ENCODE results near the gene MAGI3. TPM values are rescaled to one million over a fixed set of nuclear protein-coding genes. Genes with fewer than 3 reads are reported as not detected.

MAGI3 gene
- total RNA-seq, 1 donor from 2014 or later, result 7.3 TPM

DNA sequence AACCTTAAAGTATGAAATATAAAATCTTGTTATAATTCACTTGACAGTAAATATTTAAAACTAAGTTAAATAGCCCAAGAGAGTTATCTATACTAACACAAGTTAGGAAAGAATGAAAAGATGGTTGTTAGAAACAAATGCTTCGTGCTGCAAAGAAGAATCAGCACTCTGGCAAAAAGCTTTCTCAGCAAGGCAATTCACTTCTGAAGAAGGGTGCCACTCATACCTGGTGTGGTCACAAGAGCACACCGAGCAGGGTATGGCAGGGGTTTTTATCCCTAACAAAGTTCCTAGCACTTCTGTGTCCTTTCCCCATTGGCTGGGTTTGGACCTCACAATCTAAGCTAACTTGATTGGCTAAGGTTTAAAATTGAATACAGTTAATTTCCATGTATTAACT, 121.0 kb downstream of the MAGI3 start:
- DNase-seq (ENCODE audit: low read depth in 2 of 2), result no peak

DNA sequence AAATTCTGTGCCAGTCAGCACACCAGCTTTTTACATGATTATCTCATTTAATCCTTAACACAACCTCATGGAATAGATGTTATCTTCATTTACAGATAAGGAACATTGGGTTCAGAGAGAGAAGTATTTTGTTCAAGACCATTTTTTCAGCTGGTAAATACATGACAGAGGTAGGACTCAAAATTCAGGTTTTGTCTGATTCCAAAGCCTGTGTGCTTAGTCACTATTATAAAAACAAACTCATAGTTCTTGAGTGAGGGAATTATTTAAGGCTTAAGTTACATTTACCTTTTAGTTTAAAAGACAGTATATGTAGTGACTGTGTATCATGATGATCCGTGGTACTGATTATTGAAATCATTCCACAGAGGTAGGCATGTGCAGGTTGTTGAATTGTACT, 125.2 kb downstream of the MAGI3 start:
- no peak for DNase-seq (ENCODE audit: low read depth in 2 of 2)

DNA sequence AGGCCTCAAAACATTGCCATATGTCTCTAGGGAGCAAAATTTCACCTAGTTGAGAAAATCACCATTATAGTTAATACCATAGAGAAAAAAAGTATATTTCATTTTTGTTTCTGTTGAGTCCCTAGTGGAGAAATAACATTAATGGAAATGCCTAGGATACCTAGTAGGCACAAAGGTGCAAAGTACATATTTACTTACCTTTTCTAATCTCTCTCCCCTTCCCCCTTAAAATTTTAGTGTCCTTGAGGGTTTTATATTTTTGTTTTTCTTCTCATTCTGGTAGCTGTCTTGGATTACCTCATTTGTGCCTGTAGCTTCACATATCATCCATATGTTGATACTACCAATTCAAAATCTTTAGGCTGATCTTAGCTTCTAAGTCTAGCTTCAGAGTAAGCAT, 127.0 kb downstream of the MAGI3 start:
- no peak for DNase-seq (ENCODE audit: low read depth in 2 of 2)

DNA sequence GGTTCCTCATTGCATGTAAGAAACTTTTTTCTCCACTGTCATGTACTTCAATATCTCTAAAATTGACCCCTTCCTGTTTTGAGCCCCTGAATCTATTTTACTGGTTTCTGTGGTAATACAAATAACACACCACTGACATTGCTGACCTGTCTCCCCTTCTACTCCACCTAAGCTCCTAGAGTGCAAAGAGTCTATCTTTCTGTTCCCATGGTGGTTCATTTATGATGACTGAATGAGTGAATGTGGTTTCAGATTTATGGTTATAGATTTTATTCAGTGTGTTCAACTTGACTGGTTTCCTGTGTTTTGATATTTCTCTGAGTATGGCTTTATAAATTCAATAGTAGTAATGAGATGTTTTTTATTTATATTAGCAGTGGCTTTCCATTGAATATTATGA, 127.7 kb downstream of the MAGI3 start:
- no peak for DNase-seq (ENCODE audit: low read depth in 2 of 2)

DNA sequence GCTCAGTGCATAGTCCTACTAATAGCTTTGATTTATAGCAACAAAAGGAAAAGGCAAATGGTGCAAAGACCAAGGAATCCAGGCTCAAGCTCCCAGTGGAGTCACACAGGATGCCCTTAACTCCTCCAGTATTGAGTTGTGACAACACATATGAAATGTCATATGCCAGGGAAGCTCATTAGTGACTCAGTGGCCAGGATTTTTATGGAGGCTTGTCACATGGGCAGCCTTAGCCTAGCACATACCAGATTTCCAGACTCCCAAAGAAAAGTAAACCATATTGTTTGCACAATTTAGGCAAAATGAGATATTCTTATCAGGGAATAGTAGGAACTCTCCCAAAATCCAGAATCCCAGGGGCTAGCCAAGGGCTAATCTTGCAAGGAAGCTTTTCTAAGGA, 129.2 kb downstream of the MAGI3 start:
- peak in 1 of 2 donors; percentile 9 for DNase-seq (ENCODE audit: low read depth in 2 of 2)

DNA sequence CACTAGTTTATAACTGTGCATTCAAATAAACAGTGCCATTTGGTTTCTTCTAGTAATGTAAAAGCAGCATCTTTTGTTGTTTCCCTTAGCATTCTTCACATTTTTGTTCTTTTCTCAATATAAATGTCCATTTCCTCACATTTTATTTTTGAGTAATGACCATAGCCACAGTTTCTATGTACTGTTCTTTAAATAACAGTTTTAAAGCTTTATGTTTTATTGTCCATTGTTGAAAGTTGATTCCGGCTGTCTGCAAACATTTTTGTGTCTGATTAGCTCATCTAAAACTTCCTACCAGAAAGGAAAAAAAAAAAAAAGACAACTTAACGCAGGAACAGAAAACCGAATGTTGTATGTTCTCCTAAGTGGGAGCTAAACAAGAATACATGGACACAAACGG, 139.7 kb downstream of the MAGI3 start:
- peak; percentile 58 to 62 for DNase-seq (ENCODE audit: low read depth in 2 of 2)

DNA sequence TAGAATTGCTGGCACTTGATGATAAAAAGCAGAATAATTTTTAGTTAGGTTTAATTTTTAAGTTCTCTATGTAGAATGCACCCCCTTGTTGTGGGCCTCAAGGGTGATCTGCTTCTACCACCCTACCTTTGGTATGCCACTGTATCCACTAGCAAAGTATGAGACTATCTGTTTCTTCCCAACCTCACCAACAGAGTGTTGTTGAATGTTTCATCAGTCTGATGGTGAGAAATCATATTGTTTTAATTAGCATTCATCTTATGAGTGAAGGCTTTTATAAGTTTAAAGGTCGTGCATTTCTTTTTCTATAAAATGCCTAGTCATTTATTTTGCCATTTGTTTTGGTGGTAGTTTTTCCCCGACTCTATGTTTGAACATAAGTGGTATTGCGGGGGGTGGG, 141.0 kb downstream of the MAGI3 start:
- DNase-seq (ENCODE audit: low read depth in 2 of 2), result no peak

DNA sequence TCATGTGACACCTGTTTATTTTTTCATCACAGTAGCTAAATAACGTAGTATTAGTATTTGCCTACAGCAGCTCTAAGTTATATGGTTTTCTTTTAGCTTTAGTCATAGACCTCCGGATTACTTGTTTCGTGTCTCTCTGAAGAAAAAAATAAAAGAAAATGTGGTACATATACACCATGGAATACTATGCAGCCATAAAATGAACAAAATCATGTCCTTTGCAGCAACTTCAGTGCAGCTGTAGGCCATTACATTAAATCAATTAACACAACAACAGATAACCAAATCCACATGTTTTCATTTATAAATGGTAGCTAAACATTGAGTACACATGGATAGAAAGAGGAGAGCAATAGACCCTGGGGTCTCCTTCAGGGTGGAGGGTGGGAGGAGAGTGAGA, 142.7 kb downstream of the MAGI3 start:
- no peak for DNase-seq (ENCODE audit: low read depth in 2 of 2)

DNA sequence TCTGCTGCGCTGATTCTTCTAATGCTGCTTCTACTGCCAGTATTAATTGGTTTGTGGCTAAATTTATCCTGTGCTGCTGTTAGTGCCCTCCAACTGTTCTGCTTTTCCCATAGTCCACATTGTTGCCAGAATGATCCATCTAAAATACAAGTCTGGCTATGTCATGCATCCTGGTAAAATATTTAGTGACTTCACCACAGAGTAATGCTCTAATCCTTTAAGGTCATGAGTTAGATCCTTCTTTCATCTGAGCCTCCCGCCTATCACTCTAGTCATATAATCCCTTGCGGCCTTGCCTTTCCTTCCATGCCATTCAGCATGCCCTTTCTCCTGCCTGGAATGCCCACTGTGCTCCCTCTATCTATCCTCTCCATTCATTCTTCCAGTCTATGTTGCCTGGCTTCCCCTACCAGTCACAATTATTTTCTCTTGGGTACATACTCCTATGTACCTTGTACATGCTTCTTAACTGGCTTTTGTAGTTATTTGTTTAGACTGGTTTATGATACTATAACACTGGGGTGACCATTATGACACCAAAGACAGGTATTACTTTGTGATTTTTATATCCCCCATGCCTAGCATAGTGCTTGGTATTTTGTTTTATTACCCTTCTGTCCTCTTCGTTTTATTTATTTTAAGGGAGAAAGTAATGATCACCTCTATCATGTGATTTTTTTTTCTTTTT, 144.0 kb downstream of the MAGI3 start:
- DNase-seq (ENCODE audit: low read depth in 2 of 2), result peak in 1 of 2 donors; percentile 29

DNA sequence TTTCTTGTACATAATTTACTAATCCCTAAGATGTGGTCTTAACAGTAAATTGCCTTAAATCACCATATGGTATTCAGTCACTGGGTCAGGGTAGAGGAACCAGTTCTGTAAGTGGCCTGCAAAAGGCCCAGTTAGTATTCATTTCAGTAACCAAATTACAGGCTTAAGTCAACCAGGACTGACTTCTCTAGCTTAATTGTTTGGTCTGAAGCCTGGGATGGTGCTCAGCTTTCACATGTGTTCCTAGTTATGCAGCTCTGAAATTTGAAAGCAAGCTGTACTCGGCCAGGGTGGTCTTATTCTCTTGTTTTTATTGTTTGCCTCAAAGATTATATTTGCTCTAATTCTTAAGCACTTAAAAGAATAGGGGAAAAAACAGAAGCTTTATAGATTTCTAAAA, 144.6 kb downstream of the MAGI3 start:
- DNase-seq (ENCODE audit: low read depth in 2 of 2), result no peak

DNA sequence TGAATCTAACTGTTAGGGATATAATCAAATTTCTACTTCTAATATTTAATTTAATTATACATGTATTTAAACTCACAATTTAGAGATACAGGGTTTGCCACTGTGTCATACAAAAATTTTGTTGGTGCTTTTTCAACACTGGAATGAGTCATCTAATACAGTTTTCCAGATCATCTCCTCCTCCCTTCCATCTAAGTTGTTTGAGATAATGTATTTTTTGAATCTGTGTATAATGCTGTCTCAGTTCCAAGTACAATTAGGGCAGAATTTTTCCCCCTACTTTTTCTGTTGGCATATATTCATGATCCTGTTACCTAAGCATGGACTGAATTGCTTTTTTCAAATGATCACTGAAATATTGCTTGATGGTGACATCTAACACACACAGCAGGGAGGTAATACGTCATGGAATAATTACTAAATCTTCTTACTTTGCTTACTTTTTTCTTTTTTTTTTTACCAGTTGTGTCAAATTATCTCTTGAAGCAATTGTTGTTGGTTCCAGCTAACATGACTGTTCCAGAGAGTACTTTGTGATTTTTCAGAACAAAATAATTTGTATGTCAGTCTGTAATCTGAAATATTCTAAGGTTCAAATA, 146.0 kb downstream of the MAGI3 start:
- no peak for DNase-seq (ENCODE audit: low read depth in 2 of 2)

DNA sequence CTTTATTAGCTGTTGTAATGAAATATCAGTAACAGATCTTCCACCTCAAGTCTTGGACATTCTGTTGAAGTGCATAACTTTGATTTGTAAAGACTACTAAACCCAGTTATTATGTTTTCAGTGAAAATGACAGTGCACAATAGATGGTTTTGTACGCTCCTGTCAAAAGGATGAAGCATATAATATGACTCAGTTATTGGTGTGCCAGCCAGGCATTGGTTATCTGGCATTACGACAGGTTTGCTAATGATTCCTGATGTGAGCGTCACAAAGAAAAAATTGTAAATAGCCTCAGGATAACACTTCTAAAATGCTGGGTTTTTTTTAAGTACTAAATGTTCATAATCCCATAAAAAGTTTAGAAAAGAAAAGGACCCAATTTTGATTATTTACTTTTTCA, 147.9 kb downstream of the MAGI3 start:
- DNase-seq (ENCODE audit: low read depth in 2 of 2), result peak in 1 of 2 donors; percentile 7

DNA sequence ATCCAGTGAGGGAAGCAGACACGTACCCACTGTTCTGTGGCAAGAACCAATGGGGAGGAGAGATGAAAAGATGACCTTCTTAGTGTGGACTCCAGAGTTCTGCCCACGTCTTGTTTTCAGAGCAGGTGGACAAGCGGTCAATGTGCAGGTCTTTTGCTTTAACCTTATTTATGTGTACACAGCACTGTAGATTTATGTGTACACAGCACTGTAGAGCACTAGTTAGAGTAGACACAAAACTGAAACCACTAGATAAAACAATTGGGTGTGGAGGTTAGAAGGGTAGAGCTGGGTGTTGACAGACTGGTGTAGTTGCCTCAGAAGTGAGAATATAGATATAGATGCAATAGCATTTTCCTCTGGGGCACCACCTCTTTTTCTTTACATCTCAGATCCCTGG, 150.0 kb downstream of the MAGI3 start:
- peak in 1 of 2 donors; percentile 19 for DNase-seq (ENCODE audit: low read depth in 2 of 2)

DNA sequence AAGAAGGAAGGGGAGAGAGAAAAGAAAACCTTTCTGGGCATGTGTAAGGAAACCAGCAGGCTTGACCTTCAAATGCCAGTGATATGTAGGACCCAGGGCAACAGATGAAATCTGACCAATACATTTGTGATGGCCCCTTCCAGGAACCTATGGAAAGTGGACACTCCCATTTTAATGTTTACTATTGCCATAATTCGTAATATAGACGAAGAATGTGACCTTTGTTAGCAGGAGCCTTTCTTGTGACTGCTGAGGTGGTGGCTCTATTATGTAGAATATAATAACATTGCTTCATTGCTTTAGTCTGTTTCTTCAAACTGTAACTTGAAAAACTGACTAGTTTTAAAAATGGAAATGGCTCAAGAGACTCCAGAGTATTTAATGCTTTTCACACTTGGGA, 150.8 kb downstream of the MAGI3 start:
- DNase-seq (ENCODE audit: low read depth in 2 of 2), result no peak

DNA sequence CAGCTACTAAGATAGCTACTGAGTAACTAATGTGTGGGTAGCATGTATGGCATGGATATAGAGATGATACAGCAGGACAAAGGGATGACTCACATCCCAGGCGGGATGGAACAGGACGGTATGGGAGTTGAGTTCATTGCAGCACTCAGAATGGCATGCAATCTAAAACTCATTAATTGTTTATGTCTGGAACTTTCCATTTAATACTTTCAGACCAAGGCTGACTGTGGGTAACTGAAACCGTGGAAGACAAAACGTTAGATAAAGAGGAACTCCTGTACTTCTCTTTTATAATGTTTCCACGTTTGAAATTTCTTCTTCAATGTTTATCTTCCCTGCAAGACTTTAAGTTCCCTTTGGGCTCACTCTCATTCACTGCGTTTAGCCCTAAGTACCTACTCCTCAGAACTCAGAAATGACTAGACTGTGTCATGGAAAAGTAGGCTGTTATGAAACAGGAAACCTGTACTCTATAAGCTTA, 151.9 kb downstream of the MAGI3 start:
- peak; percentile 77 to 84 for DNase-seq (ENCODE audit: low read depth in 2 of 2)

DNA sequence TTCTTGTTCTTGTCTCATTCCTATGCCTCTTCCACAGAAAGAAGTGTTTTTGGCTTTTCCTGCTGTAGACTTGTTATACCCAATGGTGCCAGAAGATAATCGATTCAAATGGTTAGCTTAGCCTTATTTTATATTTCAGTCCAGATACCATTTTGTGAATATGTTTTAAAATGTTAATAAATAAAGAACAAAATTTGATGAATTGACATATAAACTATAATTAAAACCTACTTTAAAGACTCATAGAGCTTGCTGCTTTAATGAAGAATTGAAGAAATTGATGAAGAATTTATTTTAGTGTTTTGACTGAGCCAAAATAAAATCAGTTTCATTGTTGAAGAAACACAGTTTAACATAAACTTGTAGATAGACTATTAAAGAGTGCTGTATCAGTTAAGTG, 152.8 kb downstream of the MAGI3 start:
- no peak for DNase-seq (ENCODE audit: low read depth in 2 of 2)

DNA sequence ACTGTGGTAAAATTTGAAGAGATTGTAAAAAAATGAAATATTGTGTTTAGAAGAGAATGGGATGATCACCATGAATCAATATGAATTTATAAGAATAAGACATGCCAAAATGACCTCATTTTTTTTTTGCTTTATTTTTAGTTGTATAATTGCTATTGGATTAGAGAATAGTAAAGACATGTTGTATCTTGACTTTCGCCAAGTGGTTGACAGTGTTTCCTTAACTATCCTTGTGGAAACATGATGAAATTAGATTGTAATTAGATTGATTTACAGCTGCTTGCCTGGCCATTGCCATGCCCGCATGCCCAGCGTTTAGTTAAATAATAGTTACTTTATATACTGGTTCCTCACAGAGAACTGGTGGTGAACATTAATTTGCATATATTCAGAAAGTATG, 154.9 kb downstream of the MAGI3 start:
- DNase-seq (ENCODE audit: low read depth in 2 of 2), result no peak

DNA sequence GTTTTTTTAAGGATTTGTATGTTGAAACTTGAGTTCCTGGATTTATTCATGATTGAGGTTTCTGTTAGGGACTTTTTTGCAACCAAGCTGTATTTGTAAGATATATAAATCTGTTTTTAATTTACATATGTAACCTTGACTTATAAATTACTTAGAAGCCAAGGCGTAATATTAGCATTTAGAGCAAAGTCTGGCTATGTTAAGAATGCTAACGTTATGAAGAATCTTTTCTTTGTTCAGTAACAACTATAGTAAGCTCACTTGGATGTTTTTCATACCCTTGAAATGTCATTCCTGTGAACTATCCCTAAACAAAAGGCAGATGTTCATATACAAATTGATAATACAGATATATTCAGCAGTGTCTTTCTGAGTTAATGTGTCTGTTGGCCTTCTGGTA, 155.3 kb downstream of the MAGI3 start:
- DNase-seq (ENCODE audit: low read depth in 2 of 2), result no peak

DNA sequence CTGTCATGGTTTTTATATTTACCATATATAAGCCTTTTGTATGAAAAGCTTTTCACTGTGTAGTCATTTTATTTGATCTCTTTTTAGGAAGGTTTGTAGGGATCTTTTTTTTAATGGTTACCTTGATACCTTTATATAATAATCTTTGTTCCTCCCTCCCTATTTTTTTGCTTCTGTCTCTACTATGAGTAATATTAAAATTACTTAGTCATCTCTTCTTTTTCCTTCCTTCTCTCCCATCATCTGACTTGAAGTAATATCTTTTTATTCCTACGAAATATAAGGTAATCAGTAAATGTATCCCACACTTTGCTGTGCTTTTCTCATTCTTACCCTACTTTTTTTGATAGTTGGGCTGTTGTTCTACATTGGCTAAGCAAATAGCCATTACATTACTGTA, 161.4 kb downstream of the MAGI3 start:
- DNase-seq (ENCODE audit: low read depth in 2 of 2), result no peak

DNA sequence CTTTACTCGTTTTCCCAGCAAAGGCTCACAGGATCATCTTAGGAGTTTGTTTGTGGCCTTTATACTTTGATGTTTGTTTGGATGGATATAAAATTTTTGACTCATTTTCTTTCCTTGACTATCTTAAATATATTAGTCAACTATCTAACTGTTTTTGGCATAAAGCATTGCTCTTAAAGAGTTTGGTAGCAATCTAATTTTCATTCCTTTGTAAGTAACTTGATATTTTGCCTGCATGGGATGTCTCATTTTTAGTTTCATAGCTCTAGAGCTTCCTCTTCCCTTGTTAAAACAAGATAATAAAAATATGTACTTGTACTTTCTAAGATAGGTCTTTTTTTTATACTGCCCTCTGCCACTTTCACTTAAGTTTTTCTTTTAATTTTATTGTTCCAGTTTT, 161.9 kb downstream of the MAGI3 start:
- no peak for DNase-seq (ENCODE audit: low read depth in 2 of 2)

DNA sequence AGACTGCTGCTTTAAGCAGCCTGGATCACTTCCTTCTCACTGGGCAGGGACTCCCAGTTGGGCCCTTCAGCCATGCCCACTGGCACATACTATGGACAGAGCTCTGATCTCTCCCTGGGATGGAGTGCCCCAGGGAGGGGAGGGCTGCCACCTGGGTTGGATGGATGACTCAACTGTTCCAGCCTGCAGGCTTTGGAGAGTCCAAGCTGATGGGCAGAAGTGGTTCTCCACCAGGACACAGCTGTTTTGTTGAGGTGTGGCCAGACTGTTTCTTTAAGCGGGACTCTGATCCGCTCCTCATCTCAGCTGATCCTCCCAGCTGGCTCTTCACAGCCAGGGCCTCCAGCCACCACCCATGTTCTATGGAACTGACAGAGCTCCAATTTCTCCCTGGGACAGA, 166.9 kb downstream of the MAGI3 start:
- no peak for DNase-seq (ENCODE audit: low read depth in 2 of 2)

DNA sequence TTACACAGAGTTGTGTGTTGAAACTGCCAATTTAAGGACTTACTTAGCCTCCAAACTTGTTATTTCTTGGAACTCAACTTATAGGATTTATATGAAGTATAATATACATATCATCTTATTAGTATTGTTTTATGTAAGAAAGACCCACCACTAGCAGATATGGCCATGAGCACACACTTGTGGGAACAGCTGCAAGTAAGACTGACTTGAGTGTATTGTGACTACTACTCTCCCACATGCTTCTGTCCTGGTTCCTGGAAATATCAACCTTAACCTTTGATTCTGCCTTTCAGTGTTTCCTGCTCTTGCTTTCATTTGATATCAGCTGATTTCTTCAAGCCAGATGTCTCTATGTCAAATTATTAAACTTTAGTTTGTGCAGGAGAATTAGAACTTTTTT, 175.3 kb downstream of the MAGI3 start:
- DNase-seq (ENCODE audit: low read depth in 2 of 2), result no peak

DNA sequence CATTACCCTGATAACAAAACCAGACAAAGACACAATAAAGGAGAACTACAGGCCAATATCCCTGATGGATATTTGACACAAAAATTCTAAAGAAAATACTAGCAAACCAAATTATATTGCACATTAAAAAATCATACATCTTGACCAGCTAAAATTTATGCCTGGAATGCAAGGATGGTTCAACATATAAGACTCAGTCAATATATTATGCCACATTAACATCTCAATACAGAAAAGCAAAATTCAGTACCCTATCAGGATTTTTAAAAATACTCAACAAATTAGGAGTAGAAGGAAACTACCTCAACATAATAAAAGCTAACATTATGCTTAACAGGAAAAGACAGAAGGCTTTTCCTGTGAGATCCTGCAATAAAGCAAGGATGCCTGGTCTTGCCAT, 177.1 kb downstream of the MAGI3 start:
- peak; percentile 9 to 10 for DNase-seq (ENCODE audit: low read depth in 2 of 2)

Measured in lung microvascular endothelial cell (primary cell).